K562 treated with DMSO at 1 percent for 24 hours (cell line): Measurements from ENCODE around the gene KLHL6. TPM values are rescaled to one million over a fixed set of nuclear protein-coding genes. Genes with fewer than 3 reads are reported as not detected.

Experiments
- total RNA-seq: library from RNA; unstranded; fragments of 300-600 nt; gene quantifications from 2 replicates; pipeline ENCODE4 v1.2.3, GENCODE V29; 2022; ENCODE audit warnings: low read depth; ENCODE audit not compliant: insufficient read depth

The KLHL6 gene
- total RNA-seq: 2.2 and 3.0 TPM in 2 replicates

DNA sequence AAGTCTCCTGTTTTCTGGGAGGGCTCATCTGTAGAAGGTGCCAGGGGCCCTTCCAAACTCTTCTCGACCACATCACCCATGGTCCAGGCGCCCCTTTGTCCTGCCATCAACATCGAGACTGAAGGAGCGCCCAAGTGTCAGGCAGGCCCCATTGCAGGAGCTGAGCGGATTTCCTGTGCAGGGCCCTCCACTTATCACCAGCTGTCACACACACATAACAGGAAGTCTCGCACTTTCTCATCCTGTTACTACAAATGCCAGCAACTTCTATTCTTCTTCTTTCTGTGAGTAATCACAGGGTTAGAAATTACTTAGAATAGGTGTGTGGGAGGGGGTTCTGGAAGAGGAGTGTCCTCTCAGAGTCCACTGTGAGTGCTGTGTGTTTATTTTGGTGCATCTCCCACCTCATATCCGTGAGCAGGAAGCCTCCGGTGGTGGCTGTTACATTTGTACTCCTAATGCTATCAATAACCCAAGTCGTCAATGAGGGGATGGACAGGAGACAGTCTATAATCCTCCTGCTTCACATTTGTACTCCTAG is at the start of gene KLHL6:
Gene KLHL6 (minus strand): TSS at position 166 of the 541 bp plus-strand sequence. CDS start 53 bp downstream, at position 113.

Other genes with a start within 250 kb of the KLHL6 start
- gene MCF2L2, start 127.1 kb downstream of the KLHL6 start, total RNA-seq: 2.7 and 3.7 TPM in 2 replicates
- 29.2 and 34.3 TPM in 2 replicates for gene KLHL24, start 79.9 kb upstream of the KLHL6 start, total RNA-seq
- gene YEATS2, start 142.1 kb upstream of the KLHL6 start, total RNA-seq: 13.1 and 13.6 TPM in 2 replicates